ENCODE data around the gene FAM149B1. TPM values are rescaled to one million over a fixed set of nuclear protein-coding genes. Genes with fewer than 3 reads are reported as not detected.

The FAM149B1 gene
- polyA plus RNA-seq, 1 donor from 2014 or later = 53.5 TPM

- H3F3A ChIP-seq (ENCODE audit: insufficient read depth, low read length, poor library complexity, severe bottlenecking) = no peaks in the 10 kb centered on the region
- TF ChIP-seq EZH2 (IDR thresholded peaks at IDR 0.05; ENCODE audit: borderline replicate concordance, insufficient read depth, low read length, poor library complexity, severe bottlenecking) = no peak
- TF ChIP-seq REST (IDR thresholded peaks at IDR 0.05; ENCODE audit: borderline replicate concordance) = no peak
- TF ChIP-seq EP300 (conservative IDR thresholded peaks at IDR 0.05; ENCODE audit: poor library complexity, severe bottlenecking) = no peak
- TF ChIP-seq MXI1 (conservative IDR thresholded peaks at IDR 0.05; ENCODE audit: poor library complexity, severe bottlenecking) = no peak
- TF ChIP-seq SMC3 (conservative IDR thresholded peaks at IDR 0.05; ENCODE audit: poor library complexity) = no peak
Measured at GRCh38 chr10:73218431-73219191, 50.7 kb downstream of the FAM149B1 start.

GRCh38 chr10:73219384-73219783 lies 51.5 kb downstream of the FAM149B1 start:
- H3F3A ChIP-seq (ENCODE audit: insufficient read depth, low read length, poor library complexity, severe bottlenecking) = no peaks in the 10 kb centered on the region
- H3K9me2 ChIP-seq (ENCODE audit: insufficient read depth, low read length) = no peaks in the 10 kb centered on the region
- H3K79me2 ChIP-seq (replicated peaks; ENCODE audit: insufficient read depth, low read length) = peaks cover 3% of the 10 kb centered on the region
- no peaks in the 10 kb centered on the region for H3K27me3 ChIP-seq (ENCODE audit: insufficient read depth, low read depth, low read length)
- peaks cover 6% of the 10 kb centered on the region for H3K36me3 ChIP-seq (ENCODE audit: insufficient read depth, low read length)
- no peak overlapping the region for H3K4me3 ChIP-seq (ENCODE audit: low read length)
- H3K4me2 ChIP-seq (ENCODE audit: low read length) = no peak overlapping the region
- no peak overlapping the region for H3K27ac ChIP-seq (ENCODE audit: low read length)
- H2AFZ ChIP-seq (ENCODE audit: low read depth, low read length) = no peak overlapping the region
- H3K9ac ChIP-seq (ENCODE audit: low read length) = no peak overlapping the region
- TF ChIP-seq POLR2AphosphoS5 (IDR thresholded peaks at IDR 0.05) (no peak), EP300 (conservative IDR thresholded peaks at IDR 0.05; ENCODE audit: poor library complexity, severe bottlenecking) (no peak), SMC3 (conservative IDR thresholded peaks at IDR 0.05; ENCODE audit: poor library complexity) (no peak), CTCF (IDR thresholded peaks at IDR 0.05; ENCODE audit: poor library complexity, severe bottlenecking) (no peak), REST (IDR thresholded peaks at IDR 0.05; ENCODE audit: borderline replicate concordance) (no peak), RAD21 (conservative IDR thresholded peaks at IDR 0.05) (no peak), TAF1 (IDR thresholded peaks at IDR 0.05; ENCODE audit: low read depth) (no peak), EZH2 (IDR thresholded peaks at IDR 0.05; ENCODE audit: borderline replicate concordance, insufficient read depth, low read length, poor library complexity, severe bottlenecking) (no peak), MXI1 (conservative IDR thresholded peaks at IDR 0.05; ENCODE audit: poor library complexity, severe bottlenecking) (no peak)
- H3K9me3 ChIP-seq (ENCODE audit: low read length) = no peaks in the 10 kb centered on the region
- no peaks in the 10 kb centered on the region for H4K20me1 ChIP-seq (ENCODE audit: insufficient read depth)

More at GRCh38 chr10:73218431-73219191, 50.7 kb downstream of the FAM149B1 start:
- no peak overlapping the region for H3K27ac ChIP-seq (ENCODE audit: low read length)
- H4K20me1 ChIP-seq (ENCODE audit: insufficient read depth) = no peaks in the 10 kb centered on the region
- peaks cover 3% of the 10 kb centered on the region for H3K79me2 ChIP-seq (replicated peaks; ENCODE audit: insufficient read depth, low read length)
- H3K4me2 ChIP-seq (ENCODE audit: low read length) = no peak overlapping the region
- no peak overlapping the region for H3K9ac ChIP-seq (ENCODE audit: low read length)
- no peak overlapping the region for H2AFZ ChIP-seq (ENCODE audit: low read depth, low read length)
- H3K9me2 ChIP-seq (ENCODE audit: insufficient read depth, low read length) = no peaks in the 10 kb centered on the region
- H3K27me3 ChIP-seq (ENCODE audit: insufficient read depth, low read depth, low read length) = no peaks in the 10 kb centered on the region
- no peaks in the 10 kb centered on the region for H3K9me3 ChIP-seq (ENCODE audit: low read length)
- no peak overlapping the region for H3K4me3 ChIP-seq (ENCODE audit: low read length)
- H3K36me3 ChIP-seq (ENCODE audit: insufficient read depth, low read length) = peaks cover 6% of the 10 kb centered on the region

Data from neural cell (in vitro differentiated cells).